SK-N-SH (cell line): ENCODE data around the gene CCDC89.

Experiments
- CTCF ChIP-seq: fragments of 200-600 bp; sonication (generic); IDR thresholded peaks from 2 replicates; pipeline ENCODE4 v1.6.1; 2017; ENCODE audit warnings: antibody characterized with exemption, mild to moderate bottlenecking, moderate library complexity
- EP300 ChIP-seq, 2 experiments: IDR thresholded peaks; 2 replicates each; pipeline versions ENCODE4 v1.4.0 to v1.6.1; 2012; ENCODE audit warnings: borderline replicate concordance in 1 of 2, low read depth in 1 of 2, low read length in 1 of 2
- POLR2AphosphoS5 ChIP-seq: IDR thresholded peaks from 2 replicates; pipeline ENCODE4 v1.6.1; 2012; ENCODE audit warnings: low read depth, low read length
- YY1 ChIP-seq: IDR thresholded peaks from 2 replicates; pipeline ENCODE4 v1.4.0; 2012; ENCODE audit warnings: low read depth, mild to moderate bottlenecking

GRCh38 chr11:85695546-85695945, 9.6 kb upstream of the CCDC89 start:
- TF ChIP-seq YY1 (no peak), CTCF (no peak), POLR2AphosphoS5 (no peak), EP300 (IDR thresholded peaks at IDR 0.05; ENCODE audit: borderline replicate concordance in 1 of 2, low read depth in 1 of 2, low read length in 1 of 2) (no peak)
